HepG2 (cell line): ENCODE data around the gene HEATR5B. TPM values are rescaled to one million over a fixed set of nuclear protein-coding genes. Genes with fewer than 3 reads are reported as not detected.

ENCODE experiments used
- CCDC6 ChIP-seq: sonication (generic); formaldehyde crosslinking; IDR thresholded peaks from 2 replicates; pipeline ENCODE4 v1.8.1; 2022; ENCODE audit warnings: mild to moderate bottlenecking, missing genetic modification reagents, moderate library complexity
- HNRNPL ChIP-seq: fragments of 200-400 bp; formaldehyde crosslinking; IDR thresholded peaks from 2 replicates; pipeline ENCODE4 v1.6.1; 2017; ENCODE audit warnings: mild to moderate bottlenecking, low read depth, low read length
- MAFK ChIP-seq, 2 experiments: IDR thresholded peaks in 1 of 2; conservative IDR thresholded peaks in 1 of 2; 2 replicates each; pipeline ENCODE4 v1.6.1; 2011; ENCODE audit warnings: improper control_type of control experiment in 2 of 2, low read length in 2 of 2
- NR2F6 ChIP-seq, 2 experiments: IDR thresholded peaks; 2 replicates each; pipeline ENCODE4 v1.6.1; 2016; ENCODE audit warnings: antibody characterized with exemption in 1 of 2, mild to moderate bottlenecking in 1 of 2
- NR3C1 ChIP-seq: sonication (generic); formaldehyde crosslinking; IDR thresholded peaks from 2 replicates; pipeline ENCODE4 v1.4.0; 2020; ENCODE audit warnings: missing genetic modification reagents
- PRPF4 ChIP-seq: fragments of 200-400 bp; formaldehyde crosslinking; IDR thresholded peaks from 2 replicates; pipeline ENCODE4 v1.6.1; 2016; ENCODE audit warnings: low read length, low read depth; ENCODE audit not compliant: poor library complexity, severe bottlenecking
- RARG ChIP-seq: sonication (generic); formaldehyde crosslinking; IDR thresholded peaks from 2 replicates; pipeline ENCODE4 v1.4.0; 2020; ENCODE audit warnings: low read depth, mild to moderate bottlenecking, missing genetic modification reagents
- SRSF9 ChIP-seq: fragments of 200-400 bp; formaldehyde crosslinking; IDR thresholded peaks from 2 replicates; pipeline ENCODE4 v1.6.1; 2018; ENCODE audit warnings: borderline replicate concordance, mild to moderate bottlenecking, low read depth, low read length; ENCODE audit not compliant: insufficient read depth, poor library complexity, severe bottlenecking
- TBX2 ChIP-seq: sonication (generic); formaldehyde crosslinking; IDR thresholded peaks from 2 replicates; pipeline ENCODE4 v1.5.0; 2020; ENCODE audit warnings: missing genetic modification reagents, mild to moderate bottlenecking, borderline replicate concordance
- TBX3 ChIP-seq: fragments of 450-650 bp; IDR thresholded peaks from 2 replicates; pipeline ENCODE4 v1.6.1; 2017; ENCODE audit warnings: antibody characterized with exemption, mild to moderate bottlenecking, inconsistent platforms, borderline replicate concordance
- TFE3 ChIP-seq: IDR thresholded peaks from 2 replicates; pipeline ENCODE4 v1.6.1; 2016
- ZFP36 ChIP-seq: fragments of 150-350 bp; IDR thresholded peaks from 2 replicates; pipeline ENCODE4 v1.6.1; 2018; ENCODE audit warnings: borderline replicate concordance, low read length, low read depth; ENCODE audit not compliant: partially characterized antibody
- ZKSCAN5 ChIP-seq: sonication (generic); formaldehyde crosslinking; IDR thresholded peaks from 2 replicates; pipeline ENCODE4 v1.5.1; 2020; ENCODE audit warnings: mild to moderate bottlenecking, missing genetic modification reagents
- ZNF232 ChIP-seq: sonication (generic); formaldehyde crosslinking; IDR thresholded peaks from 2 replicates; pipeline ENCODE4 v1.4.0; 2020; ENCODE audit warnings: missing genetic modification reagents, borderline replicate concordance
- ZNF329 ChIP-seq: sonication (generic); formaldehyde crosslinking; IDR thresholded peaks from 2 replicates; pipeline ENCODE4 v1.9.0; 2021; ENCODE audit warnings: low read depth, mild to moderate bottlenecking, missing genetic modification reagents
- ZNF446 ChIP-seq: sonication (generic); formaldehyde crosslinking; IDR thresholded peaks from 2 replicates; pipeline ENCODE4 v1.5.0; 2020; ENCODE audit warnings: mild to moderate bottlenecking, missing genetic modification reagents
- ZNF512B ChIP-seq: sonication (generic); formaldehyde crosslinking; IDR thresholded peaks from 2 replicates; pipeline ENCODE4 v1.5.1; 2020; ENCODE audit warnings: missing genetic modification reagents, mild to moderate bottlenecking, borderline replicate concordance
- ZNF557 ChIP-seq: sonication (generic); formaldehyde crosslinking; IDR thresholded peaks from 2 replicates; pipeline ENCODE4 v1.4.0; 2020; ENCODE audit warnings: missing genetic modification reagents
- ZNF598 ChIP-seq: sonication (generic); formaldehyde crosslinking; IDR thresholded peaks from 2 replicates; pipeline ENCODE4 v1.5.1; 2020; ENCODE audit warnings: mild to moderate bottlenecking, missing genetic modification reagents, borderline replicate concordance
- ZNF713 ChIP-seq: sonication (generic); formaldehyde crosslinking; IDR thresholded peaks from 2 replicates; pipeline ENCODE4 v1.4.0; 2020; ENCODE audit warnings: mild to moderate bottlenecking, missing genetic modification reagents
- polyA plus RNA-seq, 8 experiments: library from polyadenylated mRNA; depleted of rRNA in 3 of 8; stranded (reverse) in 7 of 8; unstranded in 1 of 8; fragments of >200 nt; fragmentation: Illumina TruSeq in 4 of 8; extraction: Trizol in 4 of 8; gene quantifications; 2 replicates each; pipeline versions ENCODE4 v1.2.1 to v1.2.3, GENCODE V29; 2011 to 2016; ENCODE audit warnings: low read depth in 4 of 8, missing spikeins in 1 of 8, mixed read lengths in 1 of 8; ENCODE audit not compliant: insufficient read depth in 1 of 8
- total RNA-seq, 5 experiments: library from RNA; depleted of rRNA; stranded (reverse); fragments of >200 nt; fragmentation: Illumina TruSeq; extraction: Trizol; gene quantifications; 2 replicates each; pipeline ENCODE4 v1.2.3, GENCODE V29; 2016; ENCODE audit warnings: low read depth in 1 of 5
- TF ChIP-seq, protein P1 (sequence below): sonication (generic); formaldehyde crosslinking; IDR thresholded peaks from 2 replicates; pipeline ENCODE4 v1.8.1; 2022; ENCODE audit warnings: mild to moderate bottlenecking, missing genetic modification reagents
- TF ChIP-seq, protein P2 (sequence below): sonication (generic); formaldehyde crosslinking; IDR thresholded peaks from 2 replicates; pipeline ENCODE4 v1.5.1; 2020; ENCODE audit warnings: missing genetic modification reagents, mild to moderate bottlenecking, borderline replicate concordance

The HEATR5B gene
- total and polyA plus RNA-seq, 2 of the 13 experiments (the other 11 are each of a cell fraction or from before 2014, with no cell fraction given): 12.7 to 16.3 TPM

DNA sequence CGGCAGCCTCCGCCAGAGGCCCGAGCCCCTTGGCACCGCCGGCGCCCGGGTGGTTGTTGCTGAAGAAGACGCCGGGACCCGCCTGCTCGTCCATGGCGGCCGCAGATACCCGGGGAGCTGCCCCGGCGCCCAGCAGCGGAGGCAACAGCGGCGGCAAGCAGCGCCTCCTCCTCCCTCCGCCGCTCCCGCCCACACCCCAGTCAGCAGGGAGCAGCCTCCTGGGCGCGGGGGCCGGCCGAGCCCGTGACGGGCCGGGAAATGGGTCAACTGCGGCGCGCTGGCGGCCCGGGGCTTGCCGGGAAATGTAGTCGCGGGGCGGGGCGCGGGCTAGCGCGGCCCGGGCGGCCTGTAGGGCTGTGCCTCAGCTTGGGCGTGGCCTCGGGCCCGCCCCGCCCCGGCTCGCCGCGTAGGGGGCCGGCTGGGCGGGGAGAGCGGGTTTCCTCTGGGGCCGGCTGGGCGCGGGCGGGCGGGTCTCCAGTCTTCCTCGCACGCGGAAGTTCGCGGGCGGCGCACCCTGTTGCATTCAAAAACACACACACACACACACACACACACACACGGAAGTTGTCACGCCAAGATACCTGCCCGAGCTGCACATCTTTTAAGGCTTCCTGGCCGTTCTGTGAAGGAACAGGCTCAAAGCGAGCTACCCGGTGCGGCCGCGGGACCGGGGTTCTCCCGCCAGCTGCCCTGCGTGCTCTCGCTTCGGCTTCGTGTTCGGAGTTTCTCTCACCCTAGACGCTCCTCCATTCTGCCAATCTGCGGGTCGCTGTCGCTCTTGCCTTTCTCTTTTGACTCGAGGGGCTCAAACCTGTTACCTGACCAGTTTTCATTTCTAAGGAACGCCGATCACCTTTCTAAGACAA is 117.6 kb downstream of the HEATR5B start, which contains the start of gene STRN (continued):
- TF ChIP-seq NR3C1 (no peak), RARG (CRISPR knock-in tag) (no peak; the same call in 1 of the 2 replicates), TBX3 (no peak), ZKSCAN5 (CRISPR knock-in tag) (no peak), SRSF9 (no peak), TBX2 (CRISPR knock-in tag) (peak; percentile 50; the same call in 1 of the 2 replicates), ZNF557 (CRISPR knock-in tag) (no peak), ZFP36 (no peak), CCDC6 (peak; percentile 67; the same call in 1 of the 2 replicates), ZNF329 (CRISPR knock-in tag) (peak; percentile 52; the same call in 1 of the 2 replicates), MAFK (conservative IDR thresholded peaks at IDR 0.05 in 1 of 2, IDR thresholded peaks at IDR 0.05 in 1 of 2; ENCODE audit: low read length in 2 of 2) (no peak), HNRNPL (0 out of 2 replicates have a peak, but pooled peaks have one; percentile 40), NR2F6 (IDR thresholded peaks at IDR 0.05) (no peak), NR2F6 (CRISPR knock-in tag; IDR thresholded peaks at IDR 0.05) (peak; percentile 15; the same call in 1 of the 2 replicates), ZNF512B (CRISPR knock-in tag) (peak; percentile 80; the same call in 1 of the 2 replicates), ZNF232 (CRISPR knock-in tag) (peak; percentile 89; the same call in 1 of the 2 replicates), ZNF446 (peak; percentile 69), ZNF598 (CRISPR knock-in tag) (peak; percentile 79; the same call in 1 of the 2 replicates), TFE3 (CRISPR knock-in tag) (peak; percentile 16; the same call in 1 of the 2 replicates), PRPF4 (no peak), ZNF713 (CRISPR knock-in tag) (no peak)
- TF ChIP-seq, protein P1, sequence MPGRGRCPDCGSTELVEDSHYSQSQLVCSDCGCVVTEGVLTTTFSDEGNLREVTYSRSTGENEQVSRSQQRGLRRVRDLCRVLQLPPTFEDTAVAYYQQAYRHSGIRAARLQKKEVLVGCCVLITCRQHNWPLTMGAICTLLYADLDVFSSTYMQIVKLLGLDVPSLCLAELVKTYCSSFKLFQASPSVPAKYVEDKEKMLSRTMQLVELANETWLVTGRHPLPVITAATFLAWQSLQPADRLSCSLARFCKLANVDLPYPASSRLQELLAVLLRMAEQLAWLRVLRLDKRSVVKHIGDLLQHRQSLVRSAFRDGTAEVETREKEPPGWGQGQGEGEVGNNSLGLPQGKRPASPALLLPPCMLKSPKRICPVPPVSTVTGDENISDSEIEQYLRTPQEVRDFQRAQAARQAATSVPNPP (CRISPR knock-in tag): 0 out of 2 replicates have a peak, but pooled peaks have one; percentile 33
- TF ChIP-seq, protein P2, sequence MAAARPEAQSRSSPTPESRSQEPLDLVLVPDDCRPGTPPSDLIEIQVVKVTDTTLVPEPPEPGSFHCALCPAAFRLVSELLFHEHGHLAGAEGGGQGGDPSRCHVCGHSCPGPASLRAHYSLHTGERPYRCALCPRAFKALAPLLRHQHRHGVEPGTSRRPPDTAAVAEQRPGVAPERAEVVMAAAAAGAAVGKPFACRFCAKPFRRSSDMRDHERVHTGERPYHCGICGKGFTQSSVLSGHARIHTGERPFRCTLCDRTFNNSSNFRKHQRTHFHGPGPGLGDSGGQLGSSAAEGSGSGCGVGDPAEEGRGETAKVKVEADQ (CRISPR knock-in tag): peak; percentile 79
